ENCODE data around the gene C2CD2L.

DNA sequence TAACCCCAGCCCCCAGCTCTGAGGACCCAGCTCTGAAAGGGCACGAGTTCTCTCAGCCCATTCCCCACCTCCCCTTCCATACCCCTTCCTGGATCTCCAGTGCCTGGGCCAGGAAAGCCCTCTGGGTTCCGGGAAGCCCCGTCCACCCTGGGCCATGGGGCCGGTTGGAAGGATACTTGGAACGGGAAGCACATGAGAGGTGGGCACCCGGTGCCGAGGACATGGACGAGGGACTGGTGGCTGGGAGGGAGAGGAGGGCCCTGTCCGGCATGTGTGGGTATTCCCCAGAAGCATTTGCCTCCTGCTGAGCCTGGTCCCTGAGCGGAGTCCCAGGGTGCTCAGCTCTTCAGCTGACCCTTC, 9.1 kb downstream of the C2CD2L start:
- TF ChIP-seq, protein P1, sequence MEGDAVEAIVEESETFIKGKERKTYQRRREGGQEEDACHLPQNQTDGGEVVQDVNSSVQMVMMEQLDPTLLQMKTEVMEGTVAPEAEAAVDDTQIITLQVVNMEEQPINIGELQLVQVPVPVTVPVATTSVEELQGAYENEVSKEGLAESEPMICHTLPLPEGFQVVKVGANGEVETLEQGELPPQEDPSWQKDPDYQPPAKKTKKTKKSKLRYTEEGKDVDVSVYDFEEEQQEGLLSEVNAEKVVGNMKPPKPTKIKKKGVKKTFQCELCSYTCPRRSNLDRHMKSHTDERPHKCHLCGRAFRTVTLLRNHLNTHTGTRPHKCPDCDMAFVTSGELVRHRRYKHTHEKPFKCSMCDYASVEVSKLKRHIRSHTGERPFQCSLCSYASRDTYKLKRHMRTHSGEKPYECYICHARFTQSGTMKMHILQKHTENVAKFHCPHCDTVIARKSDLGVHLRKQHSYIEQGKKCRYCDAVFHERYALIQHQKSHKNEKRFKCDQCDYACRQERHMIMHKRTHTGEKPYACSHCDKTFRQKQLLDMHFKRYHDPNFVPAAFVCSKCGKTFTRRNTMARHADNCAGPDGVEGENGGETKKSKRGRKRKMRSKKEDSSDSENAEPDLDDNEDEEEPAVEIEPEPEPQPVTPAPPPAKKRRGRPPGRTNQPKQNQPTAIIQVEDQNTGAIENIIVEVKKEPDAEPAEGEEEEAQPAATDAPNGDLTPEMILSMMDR (IDR thresholded peaks at IDR 0.05; ENCODE audit: low read depth, low read length, missing input control): no peak
- no peak for TF ChIP-seq GABPA (IDR thresholded peaks at IDR 0.05 in 1 of 2, conservative IDR thresholded peaks at IDR 0.05 in 1 of 2)
- TF ChIP-seq SP1 (IDR thresholded peaks at IDR 0.05): no peak
- no peak for TF ChIP-seq EGR1 (IDR thresholded peaks at IDR 0.05; ENCODE audit: low read depth in 2 of 2)
- TF ChIP-seq FOXA1 (IDR thresholded peaks at IDR 0.05): no peak
- TF ChIP-seq, protein P2, sequence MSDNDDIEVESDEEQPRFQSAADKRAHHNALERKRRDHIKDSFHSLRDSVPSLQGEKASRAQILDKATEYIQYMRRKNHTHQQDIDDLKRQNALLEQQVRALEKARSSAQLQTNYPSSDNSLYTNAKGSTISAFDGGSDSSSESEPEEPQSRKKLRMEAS (IDR thresholded peaks at IDR 0.05): no peak
- TF ChIP-seq, protein P3, sequence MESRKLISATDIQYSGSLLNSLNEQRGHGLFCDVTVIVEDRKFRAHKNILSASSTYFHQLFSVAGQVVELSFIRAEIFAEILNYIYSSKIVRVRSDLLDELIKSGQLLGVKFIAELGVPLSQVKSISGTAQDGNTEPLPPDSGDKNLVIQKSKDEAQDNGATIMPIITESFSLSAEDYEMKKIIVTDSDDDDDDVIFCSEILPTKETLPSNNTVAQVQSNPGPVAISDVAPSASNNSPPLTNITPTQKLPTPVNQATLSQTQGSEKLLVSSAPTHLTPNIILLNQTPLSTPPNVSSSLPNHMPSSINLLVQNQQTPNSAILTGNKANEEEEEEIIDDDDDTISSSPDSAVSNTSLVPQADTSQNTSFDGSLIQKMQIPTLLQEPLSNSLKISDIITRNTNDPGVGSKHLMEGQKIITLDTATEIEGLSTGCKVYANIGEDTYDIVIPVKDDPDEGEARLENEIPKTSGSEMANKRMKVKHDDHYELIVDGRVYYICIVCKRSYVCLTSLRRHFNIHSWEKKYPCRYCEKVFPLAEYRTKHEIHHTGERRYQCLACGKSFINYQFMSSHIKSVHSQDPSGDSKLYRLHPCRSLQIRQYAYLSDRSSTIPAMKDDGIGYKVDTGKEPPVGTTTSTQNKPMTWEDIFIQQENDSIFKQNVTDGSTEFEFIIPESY (IDR thresholded peaks at IDR 0.05): no peak

Measured in liver (tissue), 3 donors.